Epithelial cell of alveolus of lung (primary cell): ENCODE data around the gene FMO4. TPM values are rescaled to one million over a fixed set of nuclear protein-coding genes. Genes with fewer than 3 reads are reported as not detected.

ENCODE experiments used
- total RNA-seq: library from RNA; depleted of rRNA; stranded (reverse); fragments of >200 nt; gene quantifications from 2 replicates; pipeline ENCODE4 v1.2.1, GENCODE V29; 2015

FMO4 gene
- 2.1 and 3.8 TPM in 2 replicates for total RNA-seq

GRCh38 chr1:171313835-171314320 lies at the start of gene FMO4:
Gene FMO4, plus strand, starts transcription at chr1:171314183. Its CDS starts 5,643 bp downstream, at chr1:171319826.

Other genes starting within 250 kb of the FMO4 start
- gene FMO3, start 223.3 kb upstream of the FMO4 start, total RNA-seq, result 0.26 and 5.3 TPM in 2 replicates
- gene FMO2, start 128.9 kb upstream of the FMO4 start, total RNA-seq, result 1.7 and 23.1 TPM in 2 replicates
- not detected in 2 replicates for gene FMO1, start 65.7 kb upstream of the FMO4 start, total RNA-seq
- gene PRRC2C, start 171.3 kb downstream of the FMO4 start, total RNA-seq, result 44.6 and 66.7 TPM in 2 replicates